ENCODE results near the gene RIMS1. TPM values are rescaled to one million over a fixed set of nuclear protein-coding genes. Genes with fewer than 3 reads are reported as not detected.

Gene RIMS1
- total RNA-seq, 1 donor from 2014 or later, result 5.6 TPM

GRCh38 chr6:72403413-72403812 is 517.1 kb downstream of the RIMS1 start:
- Mint-ChIP-seq H3K4me1 (ENCODE audit: low read depth) (no peaks in the 10 kb centered on the region), H3K36me3 (ENCODE audit: insufficient read depth) (no peaks in the 10 kb centered on the region), H3K4me3 (ENCODE audit: low read depth) (no peak overlapping the region), H3K9me3 (ENCODE audit: low read depth) (no peaks in the 10 kb centered on the region), H3K27me3 (no peaks in the 10 kb centered on the region), H3K27ac (peak overlapping the region; percentile 67)
- TF ChIP-seq CTCF (IDR thresholded peaks at IDR 0.05; ENCODE audit: unreplicated experiment), result no peak
- no peak for DNase-seq (ENCODE audit: low spot score, unreplicated experiment)

- Mint-ChIP-seq H3K27me3 (no peaks in the 10 kb centered on the region), H3K9me3 (ENCODE audit: low read depth) (no peaks in the 10 kb centered on the region), H3K27ac (no peak overlapping the region), H3K4me1 (ENCODE audit: low read depth) (no peaks in the 10 kb centered on the region), H3K36me3 (ENCODE audit: insufficient read depth) (no peaks in the 10 kb centered on the region), H3K4me3 (ENCODE audit: low read depth) (no peak overlapping the region)
- no peak for DNase-seq (ENCODE audit: low spot score, unreplicated experiment)
- no peak for TF ChIP-seq CTCF (IDR thresholded peaks at IDR 0.05; ENCODE audit: unreplicated experiment)
Observed at GRCh38 chr6:72406517-72406916, 520.2 kb downstream of the RIMS1 start.

- no peak overlapping the region for H3K4me3 Mint-ChIP-seq (ENCODE audit: low read depth)
- H3K27ac Mint-ChIP-seq, result no peak overlapping the region
Observed at GRCh38 chr6:72410769-72411168, 524.4 kb downstream of the RIMS1 start.

GRCh38 chr6:72411872-72412708 is 525.7 kb downstream of the RIMS1 start:
- no peaks in the 10 kb centered on the region for H3K9me3 Mint-ChIP-seq (ENCODE audit: low read depth)
- no peaks in the 10 kb centered on the region for H3K36me3 Mint-ChIP-seq (ENCODE audit: insufficient read depth)
- no peak overlapping the region for H3K4me3 Mint-ChIP-seq (ENCODE audit: low read depth)
- TF ChIP-seq CTCF (IDR thresholded peaks at IDR 0.05; ENCODE audit: unreplicated experiment), result peak; percentile 100
- peak; percentile 75 for DNase-seq (ENCODE audit: low spot score, unreplicated experiment)
- H3K4me1 Mint-ChIP-seq (ENCODE audit: low read depth), result peaks cover 9% of the 10 kb centered on the region
- peak overlapping the region; percentile 47 for H3K27ac Mint-ChIP-seq
- H3K27me3 Mint-ChIP-seq, result peaks cover 2% of the 10 kb centered on the region

More at GRCh38 chr6:72410769-72411168, 524.4 kb downstream of the RIMS1 start:
- no peak for TF ChIP-seq CTCF (IDR thresholded peaks at IDR 0.05; ENCODE audit: unreplicated experiment)
- H3K4me1 Mint-ChIP-seq (ENCODE audit: low read depth), result peaks cover 9% of the 10 kb centered on the region
- H3K9me3 Mint-ChIP-seq (ENCODE audit: low read depth), result no peaks in the 10 kb centered on the region
- H3K27me3 Mint-ChIP-seq, result peaks cover 2% of the 10 kb centered on the region
- no peaks in the 10 kb centered on the region for H3K36me3 Mint-ChIP-seq (ENCODE audit: insufficient read depth)
- no peak for DNase-seq (ENCODE audit: low spot score, unreplicated experiment)

GRCh38 chr6:72412709-72413044 is 526.3 kb downstream of the RIMS1 start:
- H3K27ac Mint-ChIP-seq, result no peak overlapping the region
- H3K4me1 Mint-ChIP-seq (ENCODE audit: low read depth), result peaks cover 12% of the 10 kb centered on the region
- no peak overlapping the region for H3K4me3 Mint-ChIP-seq (ENCODE audit: low read depth)

More at GRCh38 chr6:72412709-72413044, 526.3 kb downstream of the RIMS1 start:
- peaks cover 2% of the 10 kb centered on the region for H3K27me3 Mint-ChIP-seq
- TF ChIP-seq CTCF (IDR thresholded peaks at IDR 0.05; ENCODE audit: unreplicated experiment), result no peak
- H3K36me3 Mint-ChIP-seq (ENCODE audit: insufficient read depth), result no peaks in the 10 kb centered on the region
- no peaks in the 10 kb centered on the region for H3K9me3 Mint-ChIP-seq (ENCODE audit: low read depth)
- DNase-seq (ENCODE audit: low spot score, unreplicated experiment), result no peak
